NB4 (cell line): ENCODE results near the gene DLG2.

Experiments
- DNase-seq: peaks from one replicate; pipeline ENCODE4 v3.0.0; 2010; ENCODE audit warnings: low read depth
- H3K4me3 ChIP-seq: one replicate; pipeline ENCODE4 v1.5.1; 2011; ENCODE audit warnings: mild to moderate bottlenecking, low read depth, low read length, moderate library complexity
- CTCF ChIP-seq: IDR thresholded peaks from one replicate; pipeline ENCODE4 v1.5.1; 2012; ENCODE audit warnings: low read depth, low read length
- MYC ChIP-seq: IDR thresholded peaks from 2 replicates; pipeline ENCODE4 v1.6.1; 2011; ENCODE audit warnings: low read depth, low read length
- POLR2A ChIP-seq: IDR thresholded peaks from 2 replicates; pipeline ENCODE4 v1.6.1; 2011; ENCODE audit warnings: mild to moderate bottlenecking; ENCODE audit not compliant: insufficient read length; ENCODE audit errors: extremely low read depth
- TF ChIP-seq, protein P1 (sequence below): IDR thresholded peaks from 2 replicates; pipeline ENCODE4 v1.6.1; 2011; ENCODE audit warnings: low read depth, low read length

DLG2 gene

DNA sequence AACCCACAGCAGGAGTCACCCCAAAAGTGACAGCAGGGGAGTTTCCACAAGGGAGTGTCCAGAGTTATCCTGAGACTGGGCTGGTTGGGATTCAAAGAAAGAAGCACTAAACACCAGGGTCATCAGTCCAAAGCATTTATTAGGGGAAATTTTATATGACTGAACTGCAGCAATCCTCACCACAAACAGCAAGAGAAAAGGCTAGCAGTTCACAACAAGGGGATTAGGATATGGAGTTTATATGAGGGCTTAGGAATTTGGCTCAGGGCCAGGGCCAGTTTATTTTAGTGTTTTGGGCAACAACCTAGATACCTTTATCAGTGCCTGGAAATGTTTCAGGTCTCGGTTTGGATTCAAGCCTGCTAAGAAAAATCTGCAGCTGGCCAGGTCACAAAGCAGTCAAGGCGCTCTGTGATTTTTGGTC is 16.1 kb upstream of the DLG2 start:
- TF ChIP-seq, protein P1, sequence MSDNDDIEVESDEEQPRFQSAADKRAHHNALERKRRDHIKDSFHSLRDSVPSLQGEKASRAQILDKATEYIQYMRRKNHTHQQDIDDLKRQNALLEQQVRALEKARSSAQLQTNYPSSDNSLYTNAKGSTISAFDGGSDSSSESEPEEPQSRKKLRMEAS, result no peak
- no peak for TF ChIP-seq CTCF
- no peak for TF ChIP-seq MYC
- TF ChIP-seq POLR2A, result no peak
- H3K4me3 ChIP-seq, result no peak overlapping the region
- no peak for DNase-seq

DNA sequence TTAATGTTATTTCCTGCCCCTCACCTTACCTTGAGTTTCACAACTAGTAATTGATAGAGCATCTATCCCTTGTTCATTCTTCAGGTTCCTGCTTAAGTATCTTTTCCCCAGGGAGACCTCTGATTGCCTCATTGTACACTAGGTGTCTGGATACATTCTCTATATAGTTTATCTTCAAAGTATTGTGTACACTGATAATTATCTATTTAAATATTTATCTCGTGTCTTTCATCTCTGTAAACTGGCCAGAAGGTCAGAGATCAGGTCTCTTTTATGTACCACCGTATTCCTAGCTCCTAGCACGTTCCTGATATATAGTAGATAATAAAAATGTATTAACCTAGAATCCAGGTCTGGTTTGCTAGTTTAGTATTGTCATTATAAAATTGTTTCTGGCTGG is 7.6 kb upstream of the DLG2 start:
- TF ChIP-seq CTCF (no peak), MYC (no peak), POLR2A (no peak)
- TF ChIP-seq, protein P1, result no peak
- H3K4me3 ChIP-seq, result no peak overlapping the region
- DNase-seq, result no peak

GRCh38 chr11:85628771-85629341 is 1.7 kb upstream of the DLG2 start:
- H3K4me3 ChIP-seq, result peak overlapping the region; percentile 77
- DNase-seq, result no peak
- no peak for TF ChIP-seq POLR2A
- TF ChIP-seq CTCF, result no peak
- TF ChIP-seq, protein P1, result peak; percentile 90
- peak; percentile 76 for TF ChIP-seq MYC

- DNase-seq, result peak; percentile 99
- peak within 1 kb of the TSS; percentile 77 for H3K4me3 ChIP-seq
- TF ChIP-seq POLR2A (peak; percentile 86), MYC (peak; percentile 62), CTCF (no peak)
- TF ChIP-seq, protein P1, result peak; percentile 81
Observed at GRCh38 chr11:85627998-85628770, 1.0 kb upstream of the DLG2 start, which contains the start of gene TMEM126B. TMEM126B (plus strand) TSS chr11:85628593; CDS start chr11:85628608, 15 bp downstream.

DNA sequence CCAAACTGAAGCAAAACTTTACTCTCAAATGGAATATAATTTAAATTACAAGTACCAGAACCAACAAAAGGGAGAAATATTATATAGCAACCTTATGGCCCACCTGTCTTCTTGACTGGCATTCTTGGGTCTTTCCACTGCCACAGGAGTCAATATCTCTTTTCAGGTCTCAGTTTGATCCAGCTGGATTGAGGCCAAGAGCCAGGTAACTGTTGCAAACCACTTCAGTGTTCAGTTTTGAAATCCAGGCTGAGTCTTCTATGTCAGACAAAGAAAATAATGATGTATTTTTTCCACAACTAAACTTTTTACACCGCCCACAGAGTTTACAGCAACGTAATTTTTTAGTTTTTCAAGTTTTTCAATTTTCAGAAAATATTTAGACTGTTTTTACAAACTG is 648 bp downstream of the DLG2 start:
- H3K4me3 ChIP-seq, result no peak overlapping the region
- DNase-seq, result no peak
- TF ChIP-seq POLR2A, result no peak

DNA sequence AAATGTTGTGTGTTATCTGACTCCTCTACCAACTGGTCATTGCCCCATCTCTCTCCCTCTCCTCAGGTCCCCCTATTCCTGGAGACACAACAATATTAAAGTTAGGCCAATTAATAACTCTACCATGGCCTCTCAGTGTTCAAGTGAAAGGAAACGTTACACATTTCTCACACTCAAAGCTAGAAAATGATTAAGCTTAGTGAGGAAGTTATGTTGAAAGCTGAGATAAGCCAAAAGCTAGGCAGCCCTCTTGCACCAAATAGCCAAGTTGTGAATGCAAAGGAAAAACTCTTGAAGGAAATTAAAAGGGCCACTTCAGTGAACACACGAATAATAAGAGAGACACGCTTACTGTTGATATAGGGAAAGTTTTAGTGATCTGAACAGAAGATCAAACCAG is 6.9 kb downstream of the DLG2 start:
- no peak for DNase-seq
- TF ChIP-seq CTCF (no peak), POLR2A (no peak), MYC (no peak)
- TF ChIP-seq, protein P1, result no peak
- H3K4me3 ChIP-seq, result no peak overlapping the region
